K562 (cell line): Measurements from ENCODE around the gene ESPL1. TPM values are rescaled to one million over a fixed set of nuclear protein-coding genes. Genes with fewer than 3 reads are reported as not detected.
A peak's percentile ranks its signal among the peaks of the same experiment; 100 is the strongest.

Experiments used
- ARID3A ChIP-seq: IDR thresholded peaks from 2 replicates; pipeline ENCODE4 v1.6.1; 2012; ENCODE audit warnings: low read depth, low read length, improper control_type of control experiment, borderline replicate concordance
- CREB1 ChIP-seq, 2 experiments: sonication (generic) in 1 of 2; formaldehyde crosslinking in 1 of 2; IDR thresholded peaks; 2 replicates each; pipeline versions ENCODE4 v1.6.1 to v1.8.0; 2012 to 2022; ENCODE audit warnings: inconsistent platforms in 1 of 2, mild to moderate bottlenecking in 1 of 2, missing genetic modification reagents in 1 of 2, moderate library complexity in 1 of 2
- CTBP1 ChIP-seq: fragments of 450-650 bp; IDR thresholded peaks from 2 replicates; pipeline ENCODE4 v1.6.1; 2016; ENCODE audit warnings: borderline replicate concordance
- ELF1 ChIP-seq: fragments of 200-800 bp; sonication (Bioruptor generic); IDR thresholded peaks from 2 replicates; pipeline ENCODE4 v1.6.1; 2016; ENCODE audit warnings: missing genetic modification characterization, missing compliant biosample characterization
- HNRNPK ChIP-seq: fragments of 200-400 bp; formaldehyde crosslinking; IDR thresholded peaks from one replicate; pipeline ENCODE4 v1.6.1; 2018; ENCODE audit warnings: mild to moderate bottlenecking, low read depth, low read length; ENCODE audit not compliant: poor library complexity, severe bottlenecking
- KAT7 ChIP-seq: sonication (generic); formaldehyde crosslinking; IDR thresholded peaks from 2 replicates; pipeline ENCODE4 v1.8.0; 2022; ENCODE audit warnings: missing genetic modification reagents, mild to moderate bottlenecking, borderline replicate concordance
- KHSRP ChIP-seq: fragments of 450-650 bp; IDR thresholded peaks from 2 replicates; pipeline ENCODE4 v1.6.1; 2017
- PRMT5 ChIP-seq: sonication (generic); formaldehyde crosslinking; IDR thresholded peaks from 2 replicates; pipeline ENCODE4 v1.5.0; 2020; ENCODE audit warnings: missing genetic modification reagents
- RNF219 ChIP-seq: fragments of 250-450 bp; sonication (Bioruptor Pico); IDR thresholded peaks from 2 replicates; pipeline ENCODE4 v1.5.0; 2022; ENCODE audit warnings: mild to moderate bottlenecking
- SMARCA5 ChIP-seq: fragments of 450-650 bp; IDR thresholded peaks from 2 replicates; pipeline ENCODE4 v1.6.1; 2016
- SNIP1 ChIP-seq: fragments of 450-650 bp; IDR thresholded peaks from 2 replicates; pipeline ENCODE4 v1.7.1; 2017; ENCODE audit warnings: low read depth, mild to moderate bottlenecking
- SPI1 ChIP-seq: IDR thresholded peaks from 2 replicates; pipeline ENCODE4 v1.6.1; 2011; ENCODE audit warnings: low read depth, low read length, control low read depth, borderline replicate concordance
- ZBTB1 ChIP-seq: sonication (generic); formaldehyde crosslinking; IDR thresholded peaks from 2 replicates; pipeline ENCODE4 v1.8.1; 2023; ENCODE audit warnings: missing genetic modification reagents, low read depth, mild to moderate bottlenecking, borderline replicate concordance
- ZBTB12 ChIP-seq: fragments of 250-450 bp; sonication (Bioruptor Pico); IDR thresholded peaks from 2 replicates; pipeline ENCODE4 v1.4.0; 2020
- ZNF23 ChIP-seq: fragments of 250-450 bp; sonication (Bioruptor Pico); IDR thresholded peaks from 2 replicates; pipeline ENCODE4 v1.4.0; 2020; ENCODE audit warnings: mild to moderate bottlenecking
- polyA plus RNA-seq, 8 experiments: library from polyadenylated mRNA; depleted of rRNA in 4 of 8; stranded (reverse) in 5 of 8; unstranded in 3 of 8; fragments of >200 nt; fragmentation: Nextera tagmentation in 2 of 8; fragmentation: Illumina TruSeq in 1 of 8; extraction: Ambion mirVana in 2 of 8; extraction: Trizol in 1 of 8; gene quantifications; 2 replicates each; pipeline versions ENCODE4 v1.2.1 to v1.2.3, GENCODE V29; 2011 to 2014; ENCODE audit warnings: inconsistent platforms in 1 of 8, missing spikeins in 1 of 8
- total RNA-seq, 7 experiments: library from RNA; depleted of rRNA in 6 of 7; stranded (reverse); fragments of >200 nt in 6 of 7; fragmentation: Illumina TruSeq in 2 of 7; extraction: Trizol in 2 of 7; gene quantifications; 2 replicates each; pipeline versions ENCODE4 v1.2.1 to v1.2.3, GENCODE V29; 2011 to 2021; ENCODE audit warnings: low replicate concordance in 1 of 7
- TF ChIP-seq, protein P1 (sequence below): fragments of 250-450 bp; sonication (Bioruptor Pico); IDR thresholded peaks from 2 replicates; pipeline ENCODE4 v1.8.0; 2022; ENCODE audit warnings: inconsistent platforms, mild to moderate bottlenecking, moderate library complexity, borderline replicate concordance
- TF ChIP-seq, protein P2 (sequence below): fragments of 450-650 bp; formaldehyde crosslinking; IDR thresholded peaks from 2 replicates; pipeline ENCODE4 v1.4.0; 2020; ENCODE audit warnings: mild to moderate bottlenecking, moderate library complexity

ESPL1 gene
- total and polyA plus RNA-seq, 9 of the 15 experiments (the other 6 are each of a cell fraction or from before 2014, with no cell fraction given), result 1.2 to 55.0 (median 18.7) TPM

DNA sequence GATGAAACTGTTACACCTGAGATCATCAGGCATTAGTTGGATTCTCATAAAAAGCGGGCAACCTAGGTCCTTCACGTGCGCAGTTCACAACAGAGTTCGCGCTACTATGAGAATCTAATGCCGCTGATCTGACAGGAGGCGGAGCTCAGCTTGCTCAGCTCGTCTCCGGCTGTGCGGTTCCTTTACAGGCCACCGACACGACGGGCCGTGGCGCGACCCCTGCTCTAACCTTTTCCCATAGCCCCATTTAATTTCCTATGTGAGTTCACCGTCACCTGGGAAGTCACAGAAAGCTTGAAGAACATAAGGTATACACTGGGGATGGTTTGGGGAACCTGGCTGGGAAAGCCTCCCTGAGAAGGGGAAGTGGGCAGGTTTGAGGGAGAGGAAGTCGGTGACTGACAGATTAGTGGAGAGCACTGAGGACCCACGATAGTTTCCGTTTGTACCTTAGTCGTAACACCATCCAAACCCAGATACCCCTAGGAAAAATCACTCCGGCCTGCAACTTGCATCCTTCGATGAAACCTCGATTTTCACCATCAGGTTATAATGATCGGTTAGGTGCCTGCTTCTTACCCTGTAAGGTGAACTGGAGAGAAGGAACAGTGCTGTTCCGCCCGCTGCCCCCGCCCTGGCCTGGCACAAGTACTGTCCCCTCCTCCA, 56.1 kb downstream of the ESPL1 start (continued):
- TF ChIP-seq, protein P1, sequence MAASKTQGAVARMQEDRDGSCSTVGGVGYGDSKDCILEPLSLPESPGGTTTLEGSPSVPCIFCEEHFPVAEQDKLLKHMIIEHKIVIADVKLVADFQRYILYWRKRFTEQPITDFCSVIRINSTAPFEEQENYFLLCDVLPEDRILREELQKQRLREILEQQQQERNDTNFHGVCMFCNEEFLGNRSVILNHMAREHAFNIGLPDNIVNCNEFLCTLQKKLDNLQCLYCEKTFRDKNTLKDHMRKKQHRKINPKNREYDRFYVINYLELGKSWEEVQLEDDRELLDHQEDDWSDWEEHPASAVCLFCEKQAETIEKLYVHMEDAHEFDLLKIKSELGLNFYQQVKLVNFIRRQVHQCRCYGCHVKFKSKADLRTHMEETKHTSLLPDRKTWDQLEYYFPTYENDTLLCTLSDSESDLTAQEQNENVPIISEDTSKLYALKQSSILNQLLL (CRISPR knock-in tag), result no peak
- TF ChIP-seq CREB1 (IDR thresholded peaks at IDR 0.05) (no peak; the same call in 1 of the 2 replicates), CREB1 (CRISPR knock-in tag; IDR thresholded peaks at IDR 0.05) (0 out of 2 replicates have a peak, but pooled peaks have one; percentile 14), ZBTB12 (CRISPR knock-in tag) (no peak), ZNF23 (CRISPR knock-in tag) (no peak), HNRNPK (no peak), SPI1 (peak; percentile 99), SMARCA5 (peak; percentile 31; the same call in 1 of the 2 replicates), SNIP1 (no peak), CTBP1 (no peak), KAT7 (CRISPR knock-in tag) (peak; percentile 94; the same call in 1 of the 2 replicates), ARID3A (no peak), ELF1 (tag) (no peak), RNF219 (CRISPR knock-in tag) (no peak), PRMT5 (CRISPR knock-in tag) (no peak), KHSRP (no peak), ZBTB1 (CRISPR knock-in tag) (no peak)
- TF ChIP-seq, protein P2, sequence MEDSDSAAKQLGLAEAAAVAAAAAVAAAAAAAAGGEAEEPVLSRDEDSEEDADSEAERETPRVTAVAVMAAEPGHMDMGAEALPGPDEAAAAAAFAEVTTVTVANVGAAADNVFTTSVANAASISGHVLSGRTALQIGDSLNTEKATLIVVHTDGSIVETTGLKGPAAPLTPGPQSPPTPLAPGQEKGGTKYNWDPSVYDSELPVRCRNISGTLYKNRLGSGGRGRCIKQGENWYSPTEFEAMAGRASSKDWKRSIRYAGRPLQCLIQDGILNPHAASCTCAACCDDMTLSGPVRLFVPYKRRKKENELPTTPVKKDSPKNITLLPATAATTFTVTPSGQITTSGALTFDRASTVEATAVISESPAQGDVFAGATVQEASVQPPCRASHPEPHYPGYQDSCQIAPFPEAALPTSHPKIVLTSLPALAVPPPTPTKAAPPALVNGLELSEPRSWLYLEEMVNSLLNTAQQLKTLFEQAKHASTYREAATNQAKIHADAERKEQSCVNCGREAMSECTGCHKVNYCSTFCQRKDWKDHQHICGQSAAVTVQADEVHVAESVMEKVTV, result no peak
